ENCODE results near the gene JCAD. TPM values are rescaled to one million over a fixed set of nuclear protein-coding genes. Genes with fewer than 3 reads are reported as not detected.
"Not testable (repeated sequence)": the region's sequence is repeated elsewhere in the genome, so short reads cannot be mapped to it uniquely, and the experiment has no call there.

The JCAD gene
- total RNA-seq, 1 donor from 2014 or later = 19.3 TPM

DNA sequence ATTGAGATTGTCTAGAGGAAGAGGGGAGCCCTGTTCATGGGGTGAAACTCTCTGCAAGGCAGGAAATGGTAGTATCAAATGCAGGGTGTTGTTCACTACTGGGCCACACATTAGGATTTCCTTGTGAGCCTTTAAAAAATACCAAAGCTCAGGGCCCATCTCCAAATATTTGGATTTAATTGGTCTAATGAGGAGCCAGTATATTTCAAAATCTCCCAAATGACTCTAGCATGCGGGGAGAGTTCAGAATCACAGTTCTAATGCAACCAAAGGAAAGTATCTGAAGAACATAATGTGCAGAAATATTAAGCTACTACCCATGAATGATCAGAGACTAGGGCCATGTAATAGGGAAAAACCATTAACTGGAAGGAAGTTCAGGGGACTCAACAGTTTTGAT is 27.3 kb downstream of the JCAD start:
- no peak for DNase-seq (ENCODE audit: low spot score)
- intact Hi-C loops (cut with DNase I) = no loop called here

DNA sequence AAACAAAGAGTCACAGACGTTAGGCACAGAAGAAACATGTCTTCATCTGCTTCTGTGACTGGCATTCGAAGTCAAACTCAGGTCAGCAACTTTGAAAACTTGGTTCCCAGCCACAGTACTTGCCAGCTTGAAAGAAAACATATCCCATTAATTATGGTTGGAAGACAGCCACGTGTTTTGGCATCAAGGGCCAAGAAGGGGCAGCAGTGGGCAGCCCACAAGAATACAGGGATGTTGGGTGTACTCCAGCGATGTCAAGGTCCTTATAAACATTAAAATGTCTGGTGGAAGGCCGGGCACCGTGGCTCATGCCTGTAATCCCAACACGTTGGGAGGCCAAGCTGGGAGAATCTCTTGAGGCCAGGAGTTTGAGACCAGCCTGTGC is 29.5 kb downstream of the JCAD start:
- intact Hi-C loops (cut with DNase I) = no loop called here

DNA sequence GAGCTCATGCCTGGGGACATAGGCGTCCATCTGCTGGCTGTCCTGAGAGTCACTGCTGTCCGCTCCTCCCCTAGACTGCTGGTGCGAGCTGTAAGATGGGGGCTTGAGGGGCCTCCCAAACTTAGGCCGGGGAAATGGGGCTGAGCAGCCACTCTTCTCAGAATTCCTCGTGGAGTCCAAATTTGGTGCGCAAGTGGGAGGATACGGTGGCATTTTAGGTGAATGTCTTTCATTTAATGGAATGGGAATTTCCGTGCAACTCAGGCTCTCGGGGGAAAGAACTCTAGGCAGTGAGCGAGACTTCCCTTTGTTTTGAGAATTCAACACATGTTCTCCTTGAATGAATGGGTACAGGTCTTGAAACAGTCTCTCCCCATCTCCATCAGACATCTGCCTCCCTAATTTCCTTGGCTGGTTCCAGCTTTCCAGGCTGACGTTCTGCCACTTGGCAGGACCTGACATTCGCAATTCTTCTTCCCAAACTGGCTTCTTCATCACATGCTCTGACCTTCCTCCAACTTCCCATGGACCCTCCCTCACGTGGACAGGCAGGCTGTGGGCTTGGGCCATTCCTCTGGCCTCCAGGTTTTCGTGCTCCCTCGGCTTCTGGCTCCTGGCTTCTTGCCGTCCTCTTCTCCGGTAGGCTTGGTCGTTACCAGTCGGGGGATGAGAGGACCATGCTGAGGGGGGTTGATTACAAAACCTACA is 30.1 kb downstream of the JCAD start:
- no peak for DNase-seq (ENCODE audit: low spot score)
- intact Hi-C loops (cut with DNase I) = no loop called here

More for the DNA sequence above, 29.5 kb downstream of the JCAD start:
- no peak for DNase-seq (ENCODE audit: low spot score)

DNA sequence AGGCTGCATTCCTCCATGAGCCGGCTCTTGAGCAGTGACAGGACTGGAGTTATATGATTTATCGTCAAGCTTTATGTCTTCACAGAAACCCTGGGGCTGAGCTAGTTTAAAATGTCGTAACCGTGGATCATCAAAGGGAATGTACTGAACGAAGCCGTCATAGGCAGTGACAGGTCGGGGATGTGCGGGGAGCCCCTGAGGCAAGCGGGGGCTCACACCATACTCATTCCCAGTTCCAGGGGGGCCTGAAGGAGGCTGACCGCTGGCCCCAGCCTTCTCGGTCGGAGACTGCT is 30.7 kb downstream of the JCAD start:
- intact Hi-C loops (cut with DNase I) = no loop called here
- no peak for DNase-seq (ENCODE audit: low spot score)

DNA sequence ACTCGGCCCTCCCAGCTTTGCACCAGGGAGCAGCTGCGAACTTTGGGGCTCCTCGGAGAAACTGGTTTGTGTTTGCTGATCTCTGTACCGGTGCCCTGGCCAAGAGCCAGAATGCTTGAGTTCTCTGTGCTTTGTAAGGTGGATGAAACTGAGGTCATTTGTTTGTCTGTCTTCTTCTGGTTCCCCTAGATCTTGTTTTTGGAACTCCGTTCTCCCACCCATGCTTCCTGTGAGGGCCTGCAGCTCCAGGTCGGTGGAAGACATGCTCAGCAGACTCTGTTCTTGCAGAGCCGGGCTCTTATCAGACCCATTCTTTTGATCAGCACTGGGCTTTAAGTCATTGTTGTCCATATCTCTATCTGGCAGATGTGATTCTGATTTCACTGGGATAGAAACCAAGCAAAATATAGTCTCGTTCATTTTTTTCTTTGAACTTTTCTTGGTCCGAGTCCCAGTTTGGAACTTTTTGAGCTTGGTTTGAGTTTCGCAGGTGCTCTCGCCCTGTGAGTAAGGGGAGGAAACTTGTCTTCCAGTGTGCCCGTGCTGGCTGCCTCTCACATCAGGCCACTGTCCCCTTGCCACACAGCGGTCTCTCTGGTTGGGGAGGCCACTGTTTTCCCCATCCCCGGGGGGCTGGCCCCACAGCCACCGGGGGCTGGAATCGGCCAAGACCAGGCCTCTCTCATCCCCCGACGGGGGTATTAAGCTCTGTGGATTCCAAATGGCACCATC is 31.2 kb downstream of the JCAD start:
- no peak for DNase-seq (ENCODE audit: low spot score)
- intact Hi-C loops (cut with DNase I) = no loop called here

DNA sequence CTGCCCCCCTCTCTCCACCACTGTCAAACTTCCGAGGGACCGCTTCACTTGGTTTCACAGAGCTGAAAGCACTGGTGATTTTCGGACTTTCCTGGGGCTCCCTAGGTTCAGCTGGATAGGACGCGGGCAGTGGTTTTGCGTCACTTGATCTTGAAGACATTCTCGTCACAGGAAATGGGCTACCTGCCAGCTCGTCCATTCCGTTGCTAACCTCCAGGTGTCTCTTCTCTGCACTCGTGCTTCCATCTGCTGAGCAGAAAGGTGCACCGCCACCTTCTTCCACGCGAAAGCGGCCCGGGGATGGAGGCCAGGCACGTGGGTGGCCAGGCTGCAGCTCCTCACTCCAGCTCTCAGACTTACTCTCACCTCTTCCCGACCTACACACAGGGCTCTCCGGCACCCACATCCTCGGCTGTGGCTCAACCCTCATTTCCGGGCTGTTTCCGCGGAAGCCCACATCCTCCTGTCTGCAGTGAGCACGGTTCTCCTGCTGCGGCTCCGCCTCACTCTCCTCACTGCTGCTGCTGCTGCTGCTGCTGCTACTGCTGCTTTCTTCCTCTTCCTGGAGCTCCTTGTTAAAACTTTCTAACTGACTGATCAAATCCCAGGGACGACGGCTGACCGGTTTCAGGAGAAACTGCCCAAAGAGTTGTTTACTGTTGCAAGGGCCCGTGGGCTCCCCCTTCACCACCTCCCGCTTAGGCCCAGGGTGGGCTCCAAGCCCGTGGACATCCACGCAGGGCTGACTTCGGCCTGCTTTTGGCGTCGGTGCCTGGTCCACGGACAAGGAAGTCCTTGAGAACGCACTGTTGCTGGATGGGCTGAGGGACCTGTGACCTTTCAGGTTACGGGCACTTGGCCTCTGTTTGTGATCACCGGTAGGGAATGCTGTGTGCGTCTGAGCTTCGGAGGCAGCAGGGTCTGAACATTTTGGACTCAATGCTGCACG is 32.1 kb downstream of the JCAD start:
- intact Hi-C loops (cut with DNase I) = no loop called here
- peak; percentile 88 for DNase-seq (ENCODE audit: low spot score)

DNA sequence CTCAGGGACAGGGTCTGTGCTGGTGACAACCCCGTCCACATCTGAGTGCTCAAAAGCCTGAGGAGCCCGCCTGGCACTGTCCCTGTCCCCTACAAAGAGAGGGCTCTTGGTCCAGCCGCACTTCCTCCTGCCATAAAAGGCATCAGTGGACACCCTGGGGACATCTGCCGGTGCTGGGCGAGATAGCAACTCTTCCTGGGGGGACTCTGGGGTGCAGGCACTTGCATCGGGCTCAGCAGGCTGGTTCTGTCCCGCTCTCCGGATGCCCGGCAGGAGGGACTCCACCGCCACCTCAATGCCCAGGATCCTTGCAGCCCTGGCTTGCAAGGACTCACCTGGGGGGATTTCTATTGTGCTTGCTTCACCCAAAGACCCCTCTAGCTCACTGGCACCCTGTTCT is 32.8 kb downstream of the JCAD start:
- DNase-seq (ENCODE audit: low spot score) = no peak
- intact Hi-C loops (cut with DNase I) = no loop called here

DNA sequence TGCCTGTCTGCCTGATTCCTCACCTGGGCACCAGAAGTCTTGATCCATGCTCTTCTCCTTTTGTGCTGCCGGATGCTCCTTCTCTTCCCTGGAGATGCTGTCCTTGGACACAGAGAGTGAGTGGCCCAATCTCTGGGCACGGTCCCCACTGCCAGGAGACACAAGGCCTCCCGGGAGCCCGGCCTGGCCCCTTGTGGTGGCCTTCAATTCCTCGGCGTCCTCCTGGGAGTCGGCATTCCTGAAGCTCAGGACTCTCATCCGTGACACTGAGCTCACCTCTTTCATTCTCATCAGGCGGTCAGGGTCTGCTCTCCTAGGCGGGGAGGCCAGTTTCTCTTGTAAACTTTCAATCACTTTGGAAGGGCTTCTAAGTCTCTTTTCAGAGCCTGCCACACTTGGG is 33.3 kb downstream of the JCAD start:
- DNase-seq (ENCODE audit: low spot score) = no peak
- intact Hi-C loops (cut with DNase I) = no loop called here

DNA sequence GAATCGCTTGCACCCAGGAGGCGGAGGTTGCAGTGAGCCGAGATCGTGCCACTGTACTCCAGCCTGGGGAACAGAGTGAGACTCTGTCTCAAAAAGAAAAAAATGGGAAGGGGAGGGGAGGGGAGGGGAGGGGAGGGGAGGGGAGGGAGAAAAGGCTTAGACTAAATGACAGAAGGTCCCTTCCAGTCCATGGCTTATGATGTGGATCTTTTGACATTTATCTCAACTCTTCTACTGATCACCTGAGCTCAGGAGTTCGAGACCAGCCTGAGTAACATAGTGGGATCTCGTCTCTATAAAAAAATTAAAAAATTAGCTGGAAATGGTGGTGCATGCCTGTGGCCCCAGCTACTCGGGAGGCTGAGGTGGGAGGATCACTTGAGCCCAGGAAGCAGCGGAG is 34.0 kb downstream of the JCAD start:
- intact Hi-C loops (cut with DNase I); DNase-seq (ENCODE audit: low spot score): not testable (repeated sequence)

DNA sequence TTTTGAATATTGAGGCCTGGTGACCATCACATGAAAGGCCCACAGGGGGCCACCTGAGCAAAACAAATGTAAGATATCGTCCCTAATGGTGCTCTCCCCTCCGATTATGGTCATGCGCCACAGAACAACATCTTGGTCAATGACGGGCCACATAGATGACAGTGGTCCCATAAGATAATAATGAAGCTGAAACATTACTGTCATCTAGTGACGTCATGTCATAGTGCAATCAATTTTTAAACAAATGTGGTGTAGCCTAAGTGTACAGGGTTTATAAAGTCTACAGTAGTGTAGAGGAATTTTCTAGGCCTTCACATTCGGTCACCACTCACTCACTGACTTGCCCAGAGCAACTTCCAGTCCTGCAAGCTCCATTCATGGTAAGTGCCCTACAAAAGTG is 36.8 kb downstream of the JCAD start:
- intact Hi-C loops (cut with DNase I) = no loop called here
- DNase-seq (ENCODE audit: low spot score) = no peak

DNA sequence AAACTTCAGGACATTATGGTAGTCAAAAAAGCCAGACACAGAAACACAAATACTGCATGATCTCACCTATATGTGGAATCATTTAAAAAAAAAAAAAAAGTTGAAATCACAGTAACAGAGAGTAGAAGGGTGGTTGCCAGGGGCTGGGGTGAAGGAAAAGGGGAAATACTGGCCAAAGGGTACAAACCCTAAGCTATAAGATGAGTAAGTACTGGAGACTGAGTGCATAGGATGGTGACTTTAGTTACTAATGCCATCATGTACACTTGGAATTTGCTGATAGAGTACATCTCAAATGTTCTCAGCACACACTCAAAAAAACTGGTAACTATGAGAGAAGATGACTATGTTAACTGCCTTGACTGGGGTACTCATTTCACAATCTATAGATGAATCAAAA is 39.9 kb downstream of the JCAD start:
- DNase-seq (ENCODE audit: low spot score) = no peak
- intact Hi-C loops (cut with DNase I) = no loop called here

DNA sequence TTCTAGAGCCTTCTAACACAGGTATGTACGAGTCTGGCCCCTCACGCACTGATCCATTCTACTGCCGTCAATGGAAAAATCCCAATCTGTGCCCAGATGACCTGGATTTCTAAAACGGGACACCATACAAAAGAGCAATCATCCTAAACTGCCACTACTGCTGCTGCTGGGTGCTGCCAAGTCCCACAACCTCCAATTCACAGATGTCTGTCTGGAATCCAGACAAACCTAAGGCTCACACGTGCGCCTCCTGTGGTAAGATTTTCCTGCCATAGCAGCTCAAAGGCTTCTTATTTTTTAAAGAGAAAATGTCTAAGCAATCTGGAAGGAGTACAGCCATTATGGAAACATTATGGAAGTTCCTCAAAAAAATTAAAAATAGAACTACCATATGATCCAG is 40.9 kb downstream of the JCAD start:
- intact Hi-C loops (cut with DNase I) = no loop called here
- DNase-seq (ENCODE audit: low spot score) = no peak

DNA sequence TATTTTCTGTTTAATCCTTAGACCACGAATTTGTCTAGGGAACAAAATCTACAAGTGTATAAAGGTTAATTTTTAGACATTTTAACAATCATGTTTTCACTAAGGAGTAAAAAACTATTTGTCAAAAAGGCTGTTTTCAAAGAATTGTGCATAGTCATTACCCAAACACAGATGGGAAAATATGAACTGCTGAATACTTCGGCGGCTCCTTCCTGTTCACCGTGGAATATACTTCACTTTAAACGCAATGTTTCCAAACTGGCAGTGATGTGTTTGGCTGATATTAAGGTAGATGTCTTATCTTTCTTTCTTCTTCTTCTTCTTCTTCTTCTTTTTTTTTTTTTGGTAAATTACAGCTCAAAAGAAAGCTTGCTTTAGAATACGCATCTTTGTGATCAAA is 41.4 kb downstream of the JCAD start:
- intact Hi-C loops (cut with DNase I) = no loop called here
- DNase-seq (ENCODE audit: low spot score) = no peak

DNA sequence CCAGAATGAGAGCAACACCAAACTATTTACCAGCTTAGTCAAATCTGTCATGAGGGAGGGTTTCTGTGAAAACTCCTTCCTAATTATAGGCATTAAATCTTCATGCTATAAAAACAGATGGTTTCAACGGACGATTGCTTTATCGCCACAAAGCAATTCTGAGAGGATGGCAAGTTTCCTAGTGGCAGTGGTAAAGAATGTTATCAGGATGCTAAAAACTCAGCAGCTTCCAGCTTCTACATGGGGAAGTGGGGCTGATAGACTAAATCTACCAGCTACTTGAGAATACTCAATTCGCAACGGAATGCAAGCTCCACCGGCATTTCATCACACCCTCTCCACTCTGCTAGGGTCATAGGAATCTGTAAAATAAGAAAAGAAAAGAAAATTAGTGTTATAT is 41.8 kb downstream of the JCAD start:
- no peak for DNase-seq (ENCODE audit: low spot score)
- intact Hi-C loops (cut with DNase I) = no loop called here

DNA sequence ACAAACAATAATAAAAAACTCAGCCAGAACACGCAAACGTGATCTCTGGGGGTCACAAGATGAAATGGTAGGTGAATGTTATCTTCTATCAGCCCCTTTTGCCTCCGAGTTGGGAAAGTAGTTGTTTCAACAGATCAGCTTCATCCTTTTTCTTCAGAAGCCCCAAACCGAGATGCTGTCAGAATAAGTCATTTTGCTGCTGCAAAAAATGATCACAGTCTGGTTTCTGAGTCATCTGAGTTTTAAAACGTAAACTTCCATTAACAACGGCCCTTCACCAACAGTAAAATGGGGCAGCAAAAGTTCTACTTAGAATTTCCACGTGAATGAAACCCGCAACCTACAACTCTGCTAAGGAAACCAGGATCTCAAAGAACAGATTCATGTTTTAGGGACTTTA is 44.9 kb downstream of the JCAD start:
- intact Hi-C loops (cut with DNase I) = no loop called here
- DNase-seq (ENCODE audit: low spot score) = no peak

DNA sequence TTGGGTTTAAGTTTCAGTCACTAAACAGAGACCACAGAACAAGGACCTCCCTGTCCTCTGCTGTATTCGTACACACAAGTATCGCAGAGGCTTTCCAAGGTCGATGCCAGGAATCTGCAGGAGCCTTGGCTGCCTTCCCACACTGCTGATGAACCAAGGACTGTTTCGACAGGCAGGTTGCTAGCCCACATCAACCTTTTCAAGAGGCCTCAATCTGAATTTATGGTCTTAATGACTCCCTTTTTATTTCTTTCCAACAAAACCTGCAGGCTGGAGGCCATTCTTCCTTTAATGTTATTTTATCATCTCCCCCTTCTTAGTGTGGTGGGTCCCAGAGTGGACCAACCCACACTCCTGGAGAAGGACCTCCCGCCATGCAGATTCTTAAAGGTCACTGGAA is 45.6 kb downstream of the JCAD start:
- DNase-seq (ENCODE audit: low spot score) = no peak

DNA sequence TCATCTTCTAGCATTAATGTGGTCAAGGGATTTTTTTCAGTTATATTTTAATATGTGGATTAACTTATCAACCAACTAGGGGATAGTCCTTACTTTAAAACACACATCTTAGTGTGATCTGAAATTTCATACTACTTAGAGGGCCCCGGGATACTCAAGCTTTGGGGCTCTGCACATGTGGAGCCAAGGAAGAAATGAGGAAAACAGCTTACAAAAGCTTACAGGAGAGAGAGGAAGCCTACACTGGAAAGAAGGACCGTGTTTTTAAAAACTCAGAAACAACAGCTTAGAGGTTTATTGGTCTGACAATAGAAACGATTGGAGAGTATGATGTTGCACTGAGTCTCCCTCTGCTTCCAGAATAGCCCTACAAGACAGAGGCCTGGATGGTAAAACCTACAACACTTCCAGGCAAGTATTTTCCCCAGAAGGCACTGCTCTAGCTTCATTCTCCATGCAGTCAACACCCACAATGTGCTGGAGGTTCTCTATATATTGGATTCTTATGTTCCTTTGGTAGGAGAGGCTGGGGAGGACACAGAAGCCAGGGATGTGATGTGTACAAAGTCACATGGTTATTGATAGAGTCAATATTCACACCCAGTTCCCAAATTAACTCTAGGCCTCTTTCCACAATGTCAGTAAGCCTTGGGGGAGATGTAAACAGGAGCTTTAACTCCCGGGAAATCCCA is 47.3 kb downstream of the JCAD start:
- no peak for DNase-seq (ENCODE audit: low spot score)
- intact Hi-C loops (cut with DNase I) = no loop called here

More for the DNA sequence above, 45.6 kb downstream of the JCAD start:
- intact Hi-C loops (cut with DNase I) = no loop called here

DNA sequence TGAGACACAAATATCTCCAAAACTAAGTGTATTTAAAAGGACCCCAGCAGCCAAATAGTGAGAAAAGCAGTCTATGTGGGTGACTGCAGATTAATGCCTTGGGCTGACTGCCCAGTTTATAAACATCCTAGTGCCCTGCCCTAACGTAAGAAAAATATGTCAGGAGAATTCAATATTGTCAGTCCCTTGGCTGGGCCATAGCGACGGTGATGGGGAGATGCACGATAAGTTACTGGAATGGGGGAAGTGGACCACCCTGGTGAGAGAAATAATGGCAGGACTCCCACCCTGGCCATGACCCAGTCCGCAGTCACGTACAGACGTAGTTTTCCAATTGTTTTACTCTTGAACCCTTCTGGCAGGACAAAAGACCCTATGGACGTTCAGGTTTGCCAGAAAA is 48.0 kb downstream of the JCAD start:
- intact Hi-C loops (cut with DNase I) = no loop called here
- DNase-seq (ENCODE audit: low spot score) = no peak

DNA sequence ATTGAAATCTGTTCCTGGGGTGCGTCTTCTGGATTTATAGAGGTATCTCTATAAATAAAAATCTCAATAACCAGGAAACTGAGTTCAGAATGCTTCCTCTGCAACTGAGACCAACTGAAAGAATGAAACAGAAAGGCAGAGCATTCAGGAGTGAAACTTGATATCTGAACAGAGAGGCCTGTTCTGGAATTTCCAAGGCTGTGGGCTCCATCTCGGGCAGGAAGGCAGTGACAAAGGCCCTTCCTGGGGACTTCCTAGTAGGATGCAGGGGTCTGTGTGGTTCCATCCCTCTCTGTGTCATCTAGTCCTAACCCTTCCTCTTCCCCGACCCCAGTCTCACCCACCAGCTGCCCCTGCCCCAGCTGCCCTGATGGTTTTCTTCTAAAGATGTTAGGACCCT is 52.0 kb downstream of the JCAD start:
- intact Hi-C loops (cut with DNase I) = loop anchor here (10.0 kb wide), 1 partner anchor 263 kb away; no protein-coding TSS in a partner anchor
- DNase-seq (ENCODE audit: low spot score) = no peak

DNA sequence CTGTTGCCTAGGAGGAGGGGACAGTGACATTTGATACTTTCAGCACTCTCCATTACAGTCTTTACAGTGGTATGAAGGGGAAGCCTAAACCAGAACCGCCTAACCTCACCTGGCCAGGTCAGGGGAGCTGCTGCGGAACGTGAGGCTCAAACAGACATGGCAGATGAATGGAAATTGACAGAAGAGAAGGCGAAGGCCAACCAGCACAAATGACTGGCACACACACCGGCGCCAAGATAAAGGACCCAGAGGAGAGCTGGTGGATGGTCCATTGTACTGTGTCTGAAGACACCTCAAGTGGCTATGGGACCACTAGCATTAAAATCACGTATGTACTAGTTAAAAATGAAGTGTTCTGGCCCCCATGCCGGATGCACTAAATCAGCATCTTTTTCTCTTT is 53.0 kb downstream of the JCAD start:
- intact Hi-C loops (cut with DNase I) = loop anchor here (10.0 kb wide), 1 partner anchor 262 kb away; no protein-coding TSS in a partner anchor
- no peak for DNase-seq (ENCODE audit: low spot score)
